ENCODE measurements around the gene MYO1A. TPM values are rescaled to one million over a fixed set of nuclear protein-coding genes. Genes with fewer than 3 reads are reported as not detected.
"Not testable (repeated sequence)": the region's sequence is repeated elsewhere in the genome, so short reads cannot be mapped to it uniquely, and the experiment has no call there.

Gene MYO1A
- polyA plus RNA-seq, 3 donors = 0.10 to 0.25 (median 0.11) TPM

GRCh38 chr12:56996793-56997545 lies 53.0 kb downstream of the MYO1A start:
- DNase-seq (ENCODE audit: low read depth in 3 of 3, low spot score in 2 of 3) = no peak

GRCh38 chr12:56995930-56996496 lies 53.9 kb downstream of the MYO1A start:
- DNase-seq (ENCODE audit: low read depth in 3 of 3, low spot score in 2 of 3) = no peak

GRCh38 chr12:56995201-56995929 lies 54.6 kb downstream of the MYO1A start:
- DNase-seq (ENCODE audit: low read depth in 3 of 3, low spot score in 2 of 3) = no peak

- DNase-seq (ENCODE audit: low read depth in 3 of 3, low spot score in 2 of 3) = no peak
These were observed 55.6 kb downstream of the MYO1A start for GRCh38 chr12:56994231-56994746.

- no peak for DNase-seq (ENCODE audit: low read depth in 3 of 3, low spot score in 2 of 3)
These were observed 56.6 kb downstream of the MYO1A start for GRCh38 chr12:56993346-56993745.

GRCh38 chr12:56991319-56992246 lies 58.3 kb downstream of the MYO1A start:
- DNase-seq (ENCODE audit: low read depth in 3 of 3, low spot score in 2 of 3) = no peak

GRCh38 chr12:56990648-56991318 lies 59.1 kb downstream of the MYO1A start:
- DNase-seq (ENCODE audit: low read depth in 3 of 3, low spot score in 2 of 3) = no peak

GRCh38 chr12:56989861-56990610 lies 59.9 kb downstream of the MYO1A start:
- DNase-seq (ENCODE audit: low read depth in 3 of 3, low spot score in 2 of 3) = no peak

GRCh38 chr12:56988207-56988739 lies 61.7 kb downstream of the MYO1A start:
- DNase-seq (ENCODE audit: low read depth in 3 of 3, low spot score in 2 of 3) = no peak

GRCh38 chr12:56987551-56988053 lies 62.3 kb downstream of the MYO1A start:
- DNase-seq (ENCODE audit: low read depth in 3 of 3, low spot score in 2 of 3) = peak in 2 of 3 donors; percentile 53 to 56

GRCh38 chr12:56987011-56987410 lies 62.9 kb downstream of the MYO1A start:
- DNase-seq (ENCODE audit: low read depth in 3 of 3, low spot score in 2 of 3) = no peak

- not testable (repeated sequence) for DNase-seq (ENCODE audit: low read depth in 3 of 3, low spot score in 2 of 3)
These were observed 64.2 kb downstream of the MYO1A start for GRCh38 chr12:56985714-56986113.

GRCh38 chr12:56983386-56983785 lies 66.5 kb downstream of the MYO1A start:
- no peak for DNase-seq (ENCODE audit: low read depth in 3 of 3, low spot score in 2 of 3)

- DNase-seq (ENCODE audit: low read depth in 3 of 3, low spot score in 2 of 3) = not testable (repeated sequence)
These were observed 67.2 kb downstream of the MYO1A start for GRCh38 chr12:56982578-56983236.

GRCh38 chr12:56980941-56981530 lies 68.9 kb downstream of the MYO1A start:
- DNase-seq (ENCODE audit: low read depth in 3 of 3, low spot score in 2 of 3) = no peak

GRCh38 chr12:56980268-56980667 lies 69.7 kb downstream of the MYO1A start:
- DNase-seq (ENCODE audit: low read depth in 3 of 3, low spot score in 2 of 3) = no peak

- no peak for DNase-seq (ENCODE audit: low read depth in 3 of 3, low spot score in 2 of 3)
These were observed 70.3 kb downstream of the MYO1A start for GRCh38 chr12:56979628-56980027.

Data from right renal cortex interstitium (tissue), 3 donors.